Body of pancreas (tissue), 4 donors: ENCODE results near the gene NDC80.

Experiments
- CTCF ChIP-seq, 7 experiments: fragments of 450-650 bp in 4 of 7; fragments of 200-600 bp in 3 of 7; sonication (generic) in 3 of 7; IDR thresholded peaks; one replicate each; pipeline ENCODE4 v1.5.1; 2016 to 2019; ENCODE audit warnings: antibody characterized with exemption in 7 of 7
- POLR2A ChIP-seq, 3 donors: fragments of 450-650 bp; IDR thresholded peaks; one replicate each; pipeline ENCODE4 v1.6.1; 2016; ENCODE audit warnings: antibody characterized with exemption in 3 of 3, mild to moderate bottlenecking in 2 of 3

DNA sequence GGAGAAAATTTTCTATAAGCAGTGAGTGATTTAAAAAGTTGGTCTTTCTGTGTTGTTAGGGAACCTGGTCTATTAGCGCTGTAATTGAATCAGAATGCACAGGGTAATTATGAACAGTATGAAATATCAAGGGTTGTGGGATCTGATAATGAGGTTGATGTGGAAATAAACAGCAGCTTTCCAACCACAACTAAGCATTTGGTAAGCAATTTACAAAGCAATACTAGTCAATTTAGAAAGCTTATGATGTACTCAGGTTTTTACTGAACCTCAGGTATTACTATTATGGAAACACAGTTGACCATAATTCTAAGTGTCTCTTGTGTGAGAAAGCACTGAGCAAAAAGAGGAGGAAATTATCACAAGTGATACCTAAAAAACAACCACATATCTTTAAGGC lies 73.2 kb downstream of the NDC80 start:
- TF ChIP-seq CTCF (IDR thresholded peaks at IDR 0.05) = no peak
- no peak for TF ChIP-seq POLR2A (IDR thresholded peaks at IDR 0.05)
